Transverse colon (tissue), 4 donors: Measurements from ENCODE around the gene MOB3B. TPM values are rescaled to one million over a fixed set of nuclear protein-coding genes. Genes with fewer than 3 reads are reported as not detected.

ENCODE experiments used
- DNase-seq: peaks from one replicate; pipeline ENCODE4 v3.0.0-alpha.2; 2019
- H3K27ac ChIP-seq, 4 donors: fragments of 200-600 bp; sonication (generic); 2 replicates each; pipeline ENCODE4 v1.5.1; 2016 to 2018; ENCODE audit warnings: inconsistent platforms in 4 of 4
- H3K27me3 ChIP-seq: fragments of 200-600 bp; sonication (generic); 2 replicates; pipeline ENCODE4 v1.5.1; 2017; ENCODE audit warnings: inconsistent platforms
- H3K36me3 ChIP-seq, 4 donors: fragments of 200-600 bp; sonication (generic); 2 replicates each; pipeline ENCODE4 v1.5.1; 2017 to 2019; ENCODE audit warnings: inconsistent platforms in 4 of 4
- H3K4me1 ChIP-seq, 4 donors: fragments of 200-600 bp; sonication (generic); 2 replicates each; pipeline ENCODE4 v1.5.1; 2017 to 2020; ENCODE audit warnings: inconsistent platforms in 4 of 4
- H3K4me3 ChIP-seq, 4 donors: fragments of 200-600 bp; sonication (generic); 1 replicate in 1 of 4; 2 replicates in 3 of 4; pipeline versions ENCODE4 v1.5.1 to v1.6.1; 2017 to 2019; ENCODE audit warnings: inconsistent platforms in 4 of 4
- H3K9me3 ChIP-seq, 2 donors: fragments of 200-600 bp; sonication (generic); 2 replicates each; pipeline ENCODE4 v1.5.1; 2017 to 2019; ENCODE audit warnings: inconsistent platforms in 2 of 2
- CTCF ChIP-seq, 5 experiments: fragments of 200-600 bp in 3 of 5; fragments of 450-650 bp in 2 of 5; sonication (generic) in 3 of 5; IDR thresholded peaks; 1 replicate in 2 of 5; 2 replicates in 3 of 5; pipeline ENCODE4 v1.5.1; 2016 to 2017; ENCODE audit warnings: antibody characterized with exemption in 5 of 5, inconsistent platforms in 3 of 5, mild to moderate bottlenecking in 2 of 5, moderate library complexity in 1 of 5
- EP300 ChIP-seq: sonication (generic); formaldehyde crosslinking; IDR thresholded peaks from one replicate; pipeline ENCODE4 v1.6.1; 2017; ENCODE audit warnings: antibody characterized with exemption, low read depth
- POLR2A ChIP-seq: fragments of 450-650 bp; IDR thresholded peaks from one replicate; pipeline ENCODE4 v1.6.1; 2016; ENCODE audit warnings: antibody characterized with exemption, mild to moderate bottlenecking, moderate library complexity
- POLR2AphosphoS5 ChIP-seq, 3 donors: sonication (generic); formaldehyde crosslinking; IDR thresholded peaks; one replicate each; pipeline ENCODE4 v1.6.1; 2016; ENCODE audit warnings: antibody characterized with exemption in 3 of 3
- WGBS, 2 donors: methylation state at CpG; one replicate each; pipeline ENCODE4 v1.1.5; 2018; ENCODE audit warnings: low coverage in 1 of 2; 5-methylcytosine and 5-hydroxymethylcytosine counted together
- in situ Hi-C, 4 donors: fragments of 200-750 bp; cut with MboI; loops; one replicate each; pipeline versions ENCODE4 v1.15.0 to v1.15.1; 2017; ENCODE audit warnings: low sequenced_read_pairs in 3 of 4, low pct_ligation_motif_present in 1 of 4, low pct_unique_long_range_greater_than_20kb in 1 of 4
- intact Hi-C: fragments of 100-400 bp; cut with DNase I; formaldehyde crosslinking; loops from one replicate; pipeline ENCODE4 v1.15.1; 2023; ENCODE audit warnings: low total_unique reads
- total RNA-seq, 4 donors: library from RNA; depleted of rRNA; stranded (reverse); fragments of >200 nt; gene quantifications; one replicate each; pipeline ENCODE4 v1.1.0, GENCODE V29; 2016

MOB3B gene
- total RNA-seq, 4 donors from 2014 or later, result 18.3 to 39.7 (median 29.1) TPM

GRCh38 chr9:27566118-27566517 lies 36.5 kb upstream of the MOB3B start:
- Histone ChIP-seq H3K4me1 (peaks cover 0 to 28% (median 6%) of the 10 kb centered on the region in 4 donors), H3K27me3 (no peaks in the 10 kb centered on the region), H3K9me3 (no peaks in the 10 kb centered on the region), H3K27ac (no peak overlapping the region), H3K4me3 (no peak overlapping the region), H3K36me3 (peaks cover 0 to 32% (median under 1%) of the 10 kb centered on the region in 4 donors)
- WGBS, 2 donors, result 83 to 92% methylated on average over 1 of the region's 1 CpG
- TF ChIP-seq EP300 (no peak), POLR2A (no peak), POLR2AphosphoS5 (IDR thresholded peaks at IDR 0.05) (no peak), CTCF (IDR thresholded peaks at IDR 0.05) (no peak)
- intact Hi-C loops, result loop anchor here (10.0 kb wide), 1 partner anchor 371 kb away; no protein-coding TSS in a partner anchor
- in situ Hi-C loops, result loop anchor here in 1 of 4 donors (25.0 kb wide), 1 partner anchor 529 kb away; no protein-coding TSS in a partner anchor
- no peak for DNase-seq

DNA sequence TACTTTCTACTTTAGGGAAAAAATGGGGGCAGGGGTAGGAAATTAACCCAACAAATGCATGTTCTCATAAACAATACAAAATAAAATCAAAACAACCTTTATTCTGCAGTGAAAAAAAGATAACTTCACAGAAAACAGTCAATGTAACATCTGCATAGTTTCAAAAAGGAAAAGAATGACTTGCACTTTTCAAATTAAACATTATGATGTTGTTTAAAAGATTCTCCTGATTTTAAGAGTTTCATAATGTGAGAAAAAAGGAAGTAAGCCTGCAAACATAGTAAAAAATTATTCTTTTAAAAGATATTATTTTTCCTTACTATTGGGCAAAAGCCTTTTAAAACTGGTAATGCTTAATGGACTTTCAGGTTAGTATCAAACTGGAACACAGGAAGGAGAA lies 36.1 kb upstream of the MOB3B start:
- H3K36me3 ChIP-seq, result peaks cover 0 to 34% (median 2%) of the 10 kb centered on the region in 4 donors
- in situ Hi-C loops, result loop anchor here in 1 of 4 donors (25.0 kb wide), 1 partner anchor 528 kb away; no protein-coding TSS in a partner anchor
- intact Hi-C loops, result loop anchor here (10.0 kb wide), 1 partner anchor 371 kb away; no protein-coding TSS in a partner anchor
- peak overlapping the region in 1 of 4 donors; percentile 13 for H3K27ac ChIP-seq
- TF ChIP-seq POLR2AphosphoS5 (IDR thresholded peaks at IDR 0.05) (no peak), POLR2A (no peak), EP300 (no peak), CTCF (IDR thresholded peaks at IDR 0.05) (no peak)
- no peaks in the 10 kb centered on the region for H3K27me3 ChIP-seq
- H3K4me3 ChIP-seq, result no peak overlapping the region
- no peaks in the 10 kb centered on the region for H3K9me3 ChIP-seq
- peaks cover 0 to 28% (median 6%) of the 10 kb centered on the region in 4 donors for H3K4me1 ChIP-seq
- no peak for DNase-seq

DNA sequence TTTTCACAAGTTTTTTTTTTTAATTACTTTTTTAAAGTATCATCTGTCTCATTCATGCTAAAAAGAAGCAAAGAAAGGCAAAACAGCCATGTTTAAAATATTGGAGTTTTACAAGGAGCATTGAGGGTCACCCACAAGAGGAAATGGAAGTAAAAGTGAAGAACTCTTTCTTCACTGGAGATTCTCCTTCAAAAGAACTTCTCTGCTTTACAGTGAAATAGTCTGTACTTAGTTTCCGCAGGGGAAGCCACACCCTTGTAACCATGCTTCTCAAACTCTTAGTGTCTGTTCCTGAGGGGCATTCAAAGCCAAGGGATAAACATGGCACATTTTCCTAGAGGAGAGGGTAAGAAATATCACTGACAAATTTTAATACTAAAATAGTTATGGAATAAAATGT lies 35.1 kb upstream of the MOB3B start:
- Histone ChIP-seq H3K4me1 (peaks cover 0 to 22% (median 6%) of the 10 kb centered on the region in 4 donors), H3K27me3 (no peaks in the 10 kb centered on the region), H3K4me3 (no peak overlapping the region), H3K36me3 (peaks cover 0 to 44% (median 5%) of the 10 kb centered on the region in 4 donors), H3K27ac (peak overlapping the region in 2 of 4 donors; percentile 13 to 26), H3K9me3 (no peaks in the 10 kb centered on the region)
- intact Hi-C loops, result loop anchor here (10.0 kb wide), 1 partner anchor 370 kb away; no protein-coding TSS in a partner anchor
- TF ChIP-seq EP300 (no peak), CTCF (IDR thresholded peaks at IDR 0.05) (no peak), POLR2AphosphoS5 (IDR thresholded peaks at IDR 0.05) (no peak), POLR2A (no peak)
- in situ Hi-C loops, result loop anchor here in 1 of 4 donors (25.0 kb wide), 1 partner anchor 527 kb away; no protein-coding TSS in a partner anchor
- no peak for DNase-seq
- WGBS, 2 donors, result 83 to 89% methylated on average over 1 of the region's 1 CpG

DNA sequence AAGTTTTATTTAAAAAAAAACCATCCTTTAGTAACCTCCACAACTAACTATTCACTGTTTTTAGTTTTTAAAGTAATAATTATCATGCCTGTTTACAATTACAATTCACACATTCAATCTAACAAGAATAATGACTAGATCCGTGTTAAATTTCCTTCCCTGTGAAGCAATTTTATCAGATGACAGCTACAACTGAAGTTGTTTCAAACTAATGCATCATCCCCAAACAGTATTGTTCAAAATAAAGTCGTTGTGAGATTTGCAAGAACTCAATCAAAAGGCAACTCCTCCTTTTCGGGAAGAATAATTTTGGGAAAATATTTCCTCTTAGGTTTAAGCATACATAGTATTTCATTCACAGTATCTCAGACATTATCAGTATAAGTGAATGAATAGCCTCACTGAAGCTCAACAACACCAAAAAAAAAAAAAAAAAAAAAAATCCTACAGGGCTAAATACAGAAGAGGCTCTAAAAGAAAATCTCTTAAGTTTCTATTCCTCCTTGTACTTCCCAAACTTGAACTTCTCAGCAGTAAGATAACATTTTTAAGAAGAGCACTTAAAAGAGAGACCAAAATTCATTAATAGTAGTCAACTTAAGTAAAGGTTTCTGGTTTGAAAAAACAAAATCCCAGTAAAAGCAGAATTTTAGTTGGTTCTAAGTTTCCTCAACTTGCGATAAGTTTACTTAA lies 34.3 kb upstream of the MOB3B start:
- no peak overlapping the region for H3K4me3 ChIP-seq
- H3K27ac ChIP-seq, result peak overlapping the region in 2 of 4 donors; percentile 13 to 26
- H3K36me3 ChIP-seq, result peaks cover 0 to 52% (median 5%) of the 10 kb centered on the region in 4 donors
- no peak for DNase-seq
- H3K9me3 ChIP-seq, result no peaks in the 10 kb centered on the region
- 87% methylated on average over 4 of the region's 4 CpGs for WGBS, 2 donors
- intact Hi-C loops, result loop anchor here (10.0 kb wide), 1 partner anchor 369 kb away; no protein-coding TSS in a partner anchor
- no peaks in the 10 kb centered on the region for H3K27me3 ChIP-seq
- no peak for TF ChIP-seq POLR2AphosphoS5 (IDR thresholded peaks at IDR 0.05)
- TF ChIP-seq CTCF (IDR thresholded peaks at IDR 0.05), result no peak
- no peak for TF ChIP-seq EP300
- TF ChIP-seq POLR2A, result no peak
- H3K4me1 ChIP-seq, result peaks cover 0 to 14% (median 6%) of the 10 kb centered on the region in 4 donors
- in situ Hi-C loops, result loop anchor here in 1 of 4 donors (25.0 kb wide), 1 partner anchor 527 kb away; no protein-coding TSS in a partner anchor
